Measurements from ENCODE around the gene SDHA. TPM values are rescaled to one million over a fixed set of nuclear protein-coding genes. Genes with fewer than 3 reads are reported as not detected.

The SDHA gene
- total and polyA plus RNA-seq, 2 experiments from 2014 or later: 247 to 328 TPM

DNA sequence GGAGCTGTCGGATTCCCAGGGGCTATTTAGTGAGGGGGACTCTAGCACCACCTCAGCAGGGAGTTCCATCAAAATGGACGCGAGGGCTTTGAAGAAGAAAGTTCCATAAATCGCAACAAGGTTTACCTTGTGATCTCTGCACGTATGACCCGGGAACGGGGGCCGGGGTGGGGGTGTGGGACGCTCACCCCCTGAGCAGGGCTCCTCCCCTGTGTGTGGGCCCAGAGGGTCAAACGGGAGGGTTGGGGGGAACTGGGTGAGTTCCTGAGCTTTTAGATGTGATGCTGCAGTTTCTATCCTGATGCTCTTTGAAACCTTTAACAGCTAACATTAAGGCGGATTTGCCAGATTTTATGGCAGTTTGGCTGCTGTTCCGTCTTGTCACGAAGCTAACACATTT, 45.7 kb upstream of the SDHA start:
- Histone ChIP-seq H3K27ac (no peak overlapping the region), H3K27me3 (no peaks in the 10 kb centered on the region), H3K4me1 (ENCODE audit: low read depth) (no peaks in the 10 kb centered on the region), H3K9me3 (ENCODE audit: low read depth) (no peaks in the 10 kb centered on the region), H3K4me3 (no peak overlapping the region), H3K36me3 (no peaks in the 10 kb centered on the region)
- no peak for TF ChIP-seq CTCF (IDR thresholded peaks at IDR 0.05; ENCODE audit: low read depth, low read length)
- no peak for DNase-seq (ENCODE audit: low read depth in 1 of 2, low spot score in 1 of 2)

- DNase-seq (ENCODE audit: low read depth in 1 of 2, low spot score in 1 of 2): no peak
- Histone ChIP-seq H3K4me3 (no peak overlapping the region), H3K9me3 (ENCODE audit: low read depth) (no peaks in the 10 kb centered on the region), H3K27me3 (no peaks in the 10 kb centered on the region), H3K4me1 (ENCODE audit: low read depth) (no peaks in the 10 kb centered on the region), H3K36me3 (no peaks in the 10 kb centered on the region), H3K27ac (no peak overlapping the region)
- TF ChIP-seq CTCF (IDR thresholded peaks at IDR 0.05; ENCODE audit: low read depth, low read length): no peak
Measured at GRCh38 chr5:172841-173251, 45.3 kb upstream of the SDHA start.

DNA sequence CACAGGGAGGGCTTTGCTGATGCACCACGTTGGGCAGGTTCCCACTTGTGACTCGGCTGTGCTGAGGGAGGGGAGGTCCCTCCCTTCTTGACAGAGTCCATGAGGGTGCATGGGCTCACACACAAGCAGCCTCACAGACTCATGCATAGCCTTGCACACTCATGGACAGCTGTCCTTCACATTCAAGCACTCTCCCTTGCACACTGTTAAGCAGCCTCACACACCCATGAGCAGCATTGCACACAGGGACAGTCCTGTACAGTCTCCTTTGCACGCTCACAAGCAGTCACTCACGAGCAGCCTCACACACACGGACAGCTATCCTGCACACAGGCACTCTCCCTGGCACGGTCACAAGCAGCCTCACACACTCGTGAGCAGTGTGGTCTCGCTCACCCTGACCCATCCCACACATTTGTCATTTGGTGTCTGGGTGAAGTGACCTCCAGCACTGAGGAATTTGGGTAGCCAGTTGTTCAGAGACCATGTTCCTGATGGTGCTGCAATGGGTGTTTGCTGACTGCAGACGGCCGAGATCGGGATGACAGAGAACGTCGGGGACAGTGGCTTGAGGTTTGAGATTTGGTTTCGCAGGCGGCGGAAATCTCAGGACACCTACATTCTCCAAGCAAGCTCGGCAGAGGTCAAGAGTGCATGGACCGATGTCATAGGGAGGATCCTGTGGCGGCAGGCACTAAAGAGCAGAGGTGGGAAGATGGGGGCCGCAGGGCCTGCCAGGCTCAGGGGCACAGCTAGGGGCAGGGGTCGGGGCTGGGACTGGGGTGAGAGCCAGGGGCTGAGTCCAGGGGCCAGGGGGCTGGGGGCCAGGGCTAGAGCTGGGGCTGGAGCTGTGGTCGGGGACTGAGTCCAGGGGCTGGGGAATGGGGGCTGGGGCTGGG, 44.5 kb upstream of the SDHA start:
- Histone ChIP-seq H3K4me3 (no peak overlapping the region), H3K9me3 (ENCODE audit: low read depth) (no peaks in the 10 kb centered on the region), H3K27me3 (no peaks in the 10 kb centered on the region), H3K4me1 (ENCODE audit: low read depth) (no peaks in the 10 kb centered on the region), H3K36me3 (no peaks in the 10 kb centered on the region), H3K27ac (no peak overlapping the region)
- TF ChIP-seq CTCF (IDR thresholded peaks at IDR 0.05; ENCODE audit: low read depth, low read length): no peak
- no peak for DNase-seq (ENCODE audit: low read depth in 1 of 2, low spot score in 1 of 2)

DNA sequence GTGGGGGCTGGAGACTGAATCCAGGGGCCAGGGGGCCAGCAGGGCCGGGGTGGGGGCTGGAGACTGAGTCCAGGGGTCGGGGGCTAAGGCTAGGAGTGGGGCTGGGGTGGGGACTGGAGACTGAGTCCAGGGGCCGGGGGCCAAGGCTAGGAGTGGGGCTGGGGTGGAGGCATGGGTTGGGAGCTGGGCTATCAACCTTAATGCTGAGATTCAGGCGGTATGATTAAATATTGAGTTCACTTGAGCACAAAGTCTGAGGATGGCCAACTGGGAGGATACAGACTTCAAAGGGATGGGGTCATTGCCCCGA, 43.9 kb upstream of the SDHA start:
- Histone ChIP-seq H3K27me3 (no peaks in the 10 kb centered on the region), H3K27ac (no peak overlapping the region), H3K4me3 (no peak overlapping the region), H3K36me3 (no peaks in the 10 kb centered on the region), H3K9me3 (ENCODE audit: low read depth) (no peaks in the 10 kb centered on the region), H3K4me1 (ENCODE audit: low read depth) (no peaks in the 10 kb centered on the region)
- DNase-seq (ENCODE audit: low read depth in 1 of 2, low spot score in 1 of 2): no peak
- TF ChIP-seq CTCF (IDR thresholded peaks at IDR 0.05; ENCODE audit: low read depth, low read length): no peak

- H3K27me3 ChIP-seq: no peaks in the 10 kb centered on the region
- TF ChIP-seq CTCF (IDR thresholded peaks at IDR 0.05; ENCODE audit: low read depth, low read length): no peak
- H3K4me3 ChIP-seq: no peak overlapping the region
- DNase-seq (ENCODE audit: low read depth in 1 of 2, low spot score in 1 of 2): no peak
- peaks cover 2% of the 10 kb centered on the region for H3K4me1 ChIP-seq (ENCODE audit: low read depth)
- H3K36me3 ChIP-seq: no peaks in the 10 kb centered on the region
- no peaks in the 10 kb centered on the region for H3K9me3 ChIP-seq (ENCODE audit: low read depth)
- H3K27ac ChIP-seq: no peak overlapping the region
Measured at GRCh38 chr5:174876-175465, 43.1 kb upstream of the SDHA start.
